Measurements from ENCODE around the gene PRELID1.
A peak's percentile ranks its signal among the peaks of the same experiment; 100 is the strongest.
"Not testable (repeated sequence)": the region's sequence is repeated elsewhere in the genome, so short reads cannot be mapped to it uniquely, and the experiment has no call there.

The PRELID1 gene

DNA sequence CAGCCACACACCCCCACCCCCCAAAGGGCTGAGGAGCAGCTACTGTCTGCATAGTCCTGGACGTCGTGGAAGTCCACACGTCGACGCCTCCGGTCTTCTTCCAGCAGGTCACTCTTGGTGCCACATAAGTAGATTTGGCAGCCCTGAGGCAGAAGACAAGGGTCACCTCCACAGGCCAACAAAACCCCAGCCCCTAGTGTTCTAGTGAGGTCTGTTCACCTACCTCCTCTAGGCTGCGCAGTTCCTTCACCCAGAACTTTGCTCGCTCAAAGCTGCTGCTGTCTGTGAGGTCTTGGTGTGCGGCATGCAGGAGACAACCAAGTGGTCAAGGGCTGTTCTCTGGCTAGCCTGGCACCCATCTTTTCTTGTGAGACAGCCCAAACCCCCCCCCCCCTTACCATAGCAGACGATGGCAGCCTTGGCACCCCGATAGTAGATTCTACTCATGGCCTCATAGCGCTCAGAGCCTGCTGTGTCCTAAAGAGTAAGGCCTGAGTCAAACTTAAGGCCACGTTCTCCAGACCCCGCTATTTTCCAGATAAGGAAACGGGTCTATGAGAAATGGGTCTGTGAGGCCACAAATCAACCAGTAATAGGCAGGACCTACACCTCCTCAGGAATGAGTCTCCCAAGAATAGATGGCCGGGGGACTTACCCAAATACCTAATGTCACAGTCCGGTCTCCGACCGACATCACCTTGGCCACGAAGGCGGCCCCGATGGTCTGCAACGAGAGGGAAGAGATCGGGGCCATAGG is 1.1 kb upstream of the PRELID1 start:
- peak in 1 of 2 experiments; percentile 57 for DNase-seq (ENCODE audit: low read depth in 1 of 2, low spot score in 1 of 2)
- no peak for TF ChIP-seq JUND (IDR thresholded peaks at IDR 0.05; ENCODE audit: low read depth)
- in situ Hi-C loops (cut with HindIII; ENCODE audit: low pct_unique_long_range_greater_than_20kb, low sequenced_read_pairs), result no loop called here

DNA sequence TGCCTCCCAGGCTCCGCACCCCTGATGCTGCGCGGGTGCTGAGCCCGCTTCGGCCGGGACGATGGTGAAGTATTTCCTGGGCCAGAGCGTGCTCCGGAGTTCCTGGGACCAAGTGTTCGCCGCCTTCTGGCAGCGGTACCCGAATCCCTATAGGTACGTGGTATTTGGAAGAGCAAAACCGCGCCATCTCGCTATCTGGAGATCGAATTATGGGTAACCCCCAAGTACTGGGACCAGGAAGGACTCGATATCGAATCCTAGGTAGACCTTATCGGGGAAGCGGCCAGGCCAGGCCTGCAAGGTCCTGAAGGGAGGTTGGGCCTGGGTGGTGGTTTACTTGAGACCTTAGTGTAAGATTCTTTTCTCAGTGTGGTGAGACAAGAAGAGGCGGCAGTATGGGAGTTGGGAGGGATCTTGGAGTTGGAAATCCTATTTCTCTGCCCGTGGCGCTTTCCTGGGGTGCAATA is 359 bp downstream of the PRELID1 start:
- in situ Hi-C loops (cut with HindIII; ENCODE audit: low pct_unique_long_range_greater_than_20kb, low sequenced_read_pairs), result no loop called here
- TF ChIP-seq JUND (IDR thresholded peaks at IDR 0.05; ENCODE audit: low read depth), result no peak
- DNase-seq (ENCODE audit: low read depth in 1 of 2, low spot score in 1 of 2), result peak in 1 of 2 experiments; percentile 43

DNA sequence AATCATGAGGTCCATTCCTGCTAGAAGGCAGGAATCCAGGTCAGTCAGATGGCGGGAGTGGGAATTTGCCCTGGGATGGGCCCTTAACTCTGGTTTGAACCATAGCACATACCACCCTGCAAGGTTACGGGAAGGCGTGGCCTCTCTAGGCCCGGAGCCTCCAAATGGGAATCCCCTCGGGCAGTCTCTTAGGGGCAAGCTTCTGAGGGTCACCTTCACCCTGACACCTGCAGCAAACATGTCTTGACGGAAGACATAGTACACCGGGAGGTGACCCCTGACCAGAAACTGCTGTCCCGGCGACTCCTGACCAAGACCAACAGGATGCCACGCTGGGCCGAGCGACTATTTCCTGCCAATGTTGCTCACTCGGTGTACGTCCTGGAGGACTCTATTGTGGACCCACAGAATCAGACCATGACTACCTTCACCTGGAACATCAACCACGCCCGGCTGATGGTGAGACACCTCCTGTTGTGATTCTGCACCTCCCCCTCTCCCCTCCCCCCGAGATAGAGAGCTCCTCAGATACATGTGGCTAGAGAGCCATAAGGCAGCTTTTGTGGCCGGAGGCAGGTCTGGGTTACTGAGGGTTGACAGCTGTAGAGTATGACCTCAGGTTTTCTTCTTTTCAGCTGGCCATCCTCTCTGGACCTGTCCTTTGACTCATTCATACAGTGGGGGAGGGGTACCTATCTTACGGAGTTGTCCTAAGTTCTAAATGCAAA is 957 bp downstream of the PRELID1 start:
- in situ Hi-C loops (cut with HindIII; ENCODE audit: low pct_unique_long_range_greater_than_20kb, low sequenced_read_pairs), result no loop called here
- no peak for TF ChIP-seq JUND (IDR thresholded peaks at IDR 0.05; ENCODE audit: low read depth)
- peak in 1 of 2 experiments; percentile 20 for DNase-seq (ENCODE audit: low read depth in 1 of 2, low spot score in 1 of 2)

DNA sequence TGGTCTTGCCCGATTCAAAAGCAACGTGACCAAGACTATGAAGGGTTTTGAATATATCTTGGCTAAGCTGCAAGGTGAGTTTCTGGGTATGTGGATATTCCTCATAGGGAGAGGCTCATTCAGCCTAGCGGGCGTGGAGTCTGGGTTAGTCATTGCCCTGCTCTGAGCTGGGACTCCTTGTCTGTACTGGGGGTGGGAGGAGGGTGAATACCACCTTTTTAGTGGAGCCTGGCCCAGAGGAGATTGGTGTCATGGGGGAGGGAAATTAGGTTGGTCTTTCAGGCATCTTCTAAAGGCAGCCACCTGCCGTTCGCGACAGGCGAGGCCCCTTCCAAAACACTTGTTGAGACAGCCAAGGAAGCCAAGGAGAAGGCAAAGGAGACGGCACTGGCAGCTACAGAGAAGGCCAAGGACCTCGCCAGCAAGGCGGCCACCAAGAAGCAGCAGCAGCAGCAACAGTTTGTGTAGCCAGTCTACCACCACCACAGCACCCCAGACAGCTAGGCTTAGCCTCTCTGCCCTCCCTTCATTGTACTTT is 2.6 kb downstream of the PRELID1 start:
- in situ Hi-C loops (cut with HindIII; ENCODE audit: low pct_unique_long_range_greater_than_20kb, low sequenced_read_pairs); DNase-seq (ENCODE audit: low read depth in 1 of 2, low spot score in 1 of 2): not testable (repeated sequence)

DNA sequence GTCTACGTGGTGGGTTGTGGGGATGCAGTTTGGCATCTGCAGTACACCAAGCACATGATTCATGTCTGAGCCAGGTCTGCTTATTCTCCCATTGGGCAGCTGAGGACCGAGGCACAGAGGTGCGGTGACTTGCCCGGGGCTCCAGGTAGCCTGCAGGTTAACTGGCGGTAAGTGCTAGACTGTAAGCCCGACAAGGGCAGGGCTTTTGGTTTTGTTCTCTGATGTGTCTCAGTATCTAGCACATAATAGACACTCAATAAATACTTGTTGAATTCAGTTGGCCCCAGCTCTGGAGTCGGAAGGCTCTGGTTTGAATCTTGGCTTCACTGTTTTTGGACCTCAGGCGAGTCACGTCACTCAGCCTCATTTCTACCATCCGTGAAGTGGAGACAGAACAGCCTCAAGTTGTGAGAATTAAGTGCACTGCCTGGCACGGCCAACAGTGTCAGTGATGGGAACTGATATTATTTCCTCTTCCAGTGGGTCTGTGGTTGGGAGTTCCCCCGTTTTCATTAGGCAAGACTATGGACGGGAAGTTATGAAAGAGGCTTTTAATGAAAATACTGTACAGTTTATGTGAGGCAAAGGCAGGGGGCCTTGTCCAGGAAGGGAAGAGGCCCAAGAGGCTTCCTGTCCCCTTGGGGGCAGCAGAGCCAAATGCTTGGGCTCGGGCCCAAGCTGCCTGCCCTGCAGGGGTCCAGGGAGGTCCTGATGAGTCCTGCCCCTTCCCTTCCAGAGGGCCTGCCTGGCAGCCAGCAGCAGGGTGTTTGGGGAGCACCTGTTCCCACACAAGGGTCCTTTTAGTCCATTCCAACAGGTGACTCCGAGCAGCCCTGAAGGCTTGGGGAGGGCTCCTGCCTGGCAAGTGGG is 3.3 kb downstream of the PRELID1 start:
- TF ChIP-seq JUND (IDR thresholded peaks at IDR 0.05; ENCODE audit: low read depth), result no peak
- in situ Hi-C loops (cut with HindIII; ENCODE audit: low pct_unique_long_range_greater_than_20kb, low sequenced_read_pairs), result no loop called here
- DNase-seq (ENCODE audit: low read depth in 1 of 2, low spot score in 1 of 2), result no peak

DNA sequence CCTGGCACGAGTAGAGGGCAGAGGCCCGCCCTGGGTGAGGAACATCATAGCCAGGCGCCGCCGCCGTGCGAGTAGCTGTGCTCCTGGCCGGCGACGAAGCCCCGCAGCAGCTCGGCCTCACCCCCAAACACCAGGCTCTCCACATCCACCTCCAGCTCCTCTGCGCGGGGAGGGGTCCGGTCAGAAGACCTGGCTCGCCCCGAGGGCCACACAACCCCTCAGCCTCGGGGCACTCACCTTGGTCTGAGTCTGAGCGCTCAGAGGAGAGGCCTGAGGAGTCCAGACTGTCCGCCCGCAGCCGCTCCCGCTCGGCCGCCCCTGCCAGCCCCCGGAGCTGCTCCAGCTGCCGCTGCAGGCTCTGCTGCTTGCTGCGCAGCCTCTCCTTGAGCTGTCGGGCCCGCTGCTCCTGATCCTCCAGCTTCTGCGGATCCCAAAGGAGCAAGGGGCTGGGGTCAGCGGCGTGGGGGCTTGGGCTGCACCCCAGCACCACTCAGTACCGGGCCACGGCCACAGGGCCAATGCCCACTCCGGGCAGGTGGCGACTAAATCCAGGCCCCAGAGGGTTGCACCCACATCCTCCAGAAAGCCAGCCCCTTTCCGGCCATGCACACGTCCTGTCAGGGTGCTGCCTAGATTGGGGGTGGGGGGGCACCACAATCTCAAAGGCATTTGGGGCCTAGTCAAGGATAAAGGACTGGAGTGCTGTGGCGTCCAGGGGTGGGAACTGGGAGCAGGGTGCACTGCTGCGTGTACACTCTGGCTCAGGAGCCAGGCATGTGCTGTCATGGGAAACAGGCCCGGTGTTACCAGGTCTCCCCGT is 4.2 kb downstream of the PRELID1 start:
- no peak for TF ChIP-seq JUND (IDR thresholded peaks at IDR 0.05; ENCODE audit: low read depth)
- DNase-seq (ENCODE audit: low read depth in 1 of 2, low spot score in 1 of 2), result no peak
- in situ Hi-C loops (cut with HindIII; ENCODE audit: low pct_unique_long_range_greater_than_20kb, low sequenced_read_pairs), result no loop called here

DNA sequence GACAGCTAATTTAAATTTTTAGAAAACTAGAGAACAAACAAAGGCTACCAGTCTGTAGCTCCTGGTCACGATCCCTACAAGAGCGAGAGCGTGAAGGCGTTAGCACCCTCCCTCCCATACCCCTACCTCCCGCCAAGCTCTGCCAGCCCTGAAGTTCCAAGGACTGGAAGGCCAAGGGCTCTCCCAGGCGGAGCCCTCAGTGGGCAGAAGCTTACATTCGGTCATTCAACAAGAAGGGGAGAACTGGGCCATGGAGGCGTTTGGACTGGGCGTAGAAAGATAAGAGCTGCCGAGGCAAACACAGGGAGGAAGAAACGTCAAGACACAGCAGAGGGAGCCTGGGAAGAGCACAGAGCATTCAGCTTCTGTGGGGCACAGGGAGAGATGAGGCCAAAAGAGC is 5.1 kb downstream of the PRELID1 start:
- TF ChIP-seq JUND (IDR thresholded peaks at IDR 0.05; ENCODE audit: low read depth), result no peak
- no peak for DNase-seq (ENCODE audit: low read depth in 1 of 2, low spot score in 1 of 2)
- in situ Hi-C loops (cut with HindIII; ENCODE audit: low pct_unique_long_range_greater_than_20kb, low sequenced_read_pairs), result no loop called here

DNA sequence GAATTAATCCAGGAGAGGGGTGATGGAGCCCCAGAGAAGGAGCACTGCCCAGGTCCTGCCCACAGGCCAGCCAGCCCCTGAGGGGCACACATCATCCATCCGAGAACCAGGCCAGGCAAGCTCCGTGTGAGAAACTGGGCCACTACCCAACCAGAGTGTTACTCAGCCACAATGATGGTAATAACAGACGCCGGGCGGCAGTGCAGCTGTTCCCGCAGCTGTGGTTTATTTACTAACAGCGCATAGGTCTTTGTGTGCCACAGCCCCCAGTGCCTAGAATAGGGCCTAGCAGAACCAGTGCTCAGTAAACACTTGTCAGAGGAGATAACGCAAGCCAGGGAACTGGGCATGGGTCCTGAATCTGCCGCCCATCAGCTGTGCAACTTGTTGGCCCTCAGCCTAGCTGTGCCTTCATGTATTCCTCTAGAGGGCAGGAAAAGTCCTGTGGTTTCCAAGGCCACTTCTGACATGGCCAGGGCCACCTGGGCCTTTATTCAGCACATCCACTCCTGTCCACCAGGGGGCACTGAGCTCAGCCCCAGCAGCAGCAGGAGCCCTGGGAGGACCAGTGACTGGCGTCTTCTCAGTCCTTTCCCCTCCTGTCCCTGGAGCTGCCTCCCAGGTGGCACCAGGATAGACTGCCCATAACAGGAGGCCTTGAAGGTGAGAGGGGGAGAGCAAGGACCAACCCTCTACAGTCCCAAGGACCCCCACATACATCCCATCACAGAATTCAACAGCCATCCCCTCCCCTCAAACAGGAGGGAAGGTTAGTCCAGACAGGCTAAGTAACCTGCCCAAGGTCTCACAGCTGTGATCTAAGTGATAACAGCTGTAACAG is 6.0 kb downstream of the PRELID1 start:
- in situ Hi-C loops (cut with HindIII; ENCODE audit: low pct_unique_long_range_greater_than_20kb, low sequenced_read_pairs), result no loop called here
- no peak for TF ChIP-seq JUND (IDR thresholded peaks at IDR 0.05; ENCODE audit: low read depth)
- DNase-seq (ENCODE audit: low read depth in 1 of 2, low spot score in 1 of 2), result peak; percentile 63 to 84

DNA sequence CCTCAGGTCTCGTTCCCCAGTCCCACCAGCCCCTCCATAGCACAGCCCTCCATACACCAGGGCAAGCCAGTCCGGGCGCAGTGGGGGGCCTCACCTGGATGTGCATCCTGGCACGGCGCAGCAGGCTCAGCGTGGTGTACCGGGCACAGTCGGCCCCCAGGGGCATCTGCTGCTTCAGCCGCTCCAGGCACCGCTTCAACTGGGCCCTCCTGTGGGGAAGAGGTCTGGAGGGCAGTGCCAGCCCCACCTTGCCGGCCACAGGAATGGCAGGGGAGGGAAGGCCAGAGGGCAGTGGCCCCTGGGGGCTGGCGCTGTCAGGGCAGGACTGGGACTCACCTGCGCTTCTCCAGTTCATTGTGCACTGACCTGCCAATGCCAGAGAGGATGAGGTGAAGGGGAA is 6.7 kb downstream of the PRELID1 start:
- in situ Hi-C loops (cut with HindIII; ENCODE audit: low pct_unique_long_range_greater_than_20kb, low sequenced_read_pairs), result no loop called here

DNA sequence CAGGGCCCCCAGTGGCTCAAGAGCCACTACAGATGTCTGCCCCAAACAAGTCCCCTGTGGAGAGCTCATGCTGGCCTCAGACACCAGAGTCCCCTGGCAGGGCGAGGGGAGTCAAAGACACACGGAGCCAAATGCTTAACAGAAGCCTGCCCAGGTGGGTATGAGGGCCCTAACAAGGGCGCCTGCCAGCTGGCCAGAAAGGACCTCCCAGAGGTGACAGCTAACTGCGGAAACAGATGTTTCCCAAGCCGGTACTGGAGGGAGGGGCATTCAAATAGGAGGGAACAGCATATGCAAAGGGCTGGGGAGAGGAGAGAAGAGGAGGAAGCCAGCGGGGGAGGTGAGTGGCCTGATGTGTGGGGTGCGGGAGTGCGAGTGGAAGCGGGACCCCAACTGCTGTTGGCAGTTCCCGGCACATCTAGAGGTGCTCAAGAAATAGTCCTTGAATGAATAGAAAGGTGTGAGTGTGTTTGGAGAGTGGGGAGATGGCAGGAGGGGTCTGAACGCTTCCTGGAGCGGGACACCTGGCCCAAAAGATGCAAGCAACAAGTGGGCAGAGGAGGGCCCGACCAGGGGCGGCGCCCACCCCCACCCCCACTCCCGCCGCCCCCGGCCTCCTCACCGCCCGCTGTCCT is 7.3 kb downstream of the PRELID1 start:
- peak in 1 of 2 experiments; percentile 39 for DNase-seq (ENCODE audit: low read depth in 1 of 2, low spot score in 1 of 2)
- in situ Hi-C loops (cut with HindIII; ENCODE audit: low pct_unique_long_range_greater_than_20kb, low sequenced_read_pairs), result no loop called here
- TF ChIP-seq JUND (IDR thresholded peaks at IDR 0.05; ENCODE audit: low read depth), result no peak

More for the DNA sequence above, 6.7 kb downstream of the PRELID1 start:
- no peak for DNase-seq (ENCODE audit: low read depth in 1 of 2, low spot score in 1 of 2)
- TF ChIP-seq JUND (IDR thresholded peaks at IDR 0.05; ENCODE audit: low read depth), result no peak

All from T47D (cell line).